ENCODE data around the gene TMEM123.
"Not testable (repeated sequence)": the region's sequence is repeated elsewhere in the genome, so short reads cannot be mapped to it uniquely, and the experiment has no call there.

TMEM123 gene

GRCh38 chr11:102396708-102397563 lies 55.6 kb downstream of the TMEM123 start:
- DNase-seq (ENCODE audit: low read depth in 2 of 3, low spot score in 2 of 3): no peak

GRCh38 chr11:102395720-102396393 lies 56.7 kb downstream of the TMEM123 start:
- no peak for DNase-seq (ENCODE audit: low read depth in 2 of 3, low spot score in 2 of 3)

- DNase-seq (ENCODE audit: low read depth in 2 of 3, low spot score in 2 of 3): no peak
These were observed 59.3 kb downstream of the TMEM123 start for GRCh38 chr11:102393272-102393730.

GRCh38 chr11:102391549-102392237 lies 60.9 kb downstream of the TMEM123 start:
- no peak for DNase-seq (ENCODE audit: low read depth in 2 of 3, low spot score in 2 of 3)

GRCh38 chr11:102390667-102391465 lies 61.7 kb downstream of the TMEM123 start:
- peak in 1 of 3 experiments; percentile 26 for DNase-seq (ENCODE audit: low read depth in 2 of 3, low spot score in 2 of 3)

GRCh38 chr11:102389253-102389652 lies 63.3 kb downstream of the TMEM123 start:
- DNase-seq (ENCODE audit: low read depth in 2 of 3, low spot score in 2 of 3): no peak

- no peak for DNase-seq (ENCODE audit: low read depth in 2 of 3, low spot score in 2 of 3)
These were observed 65.4 kb downstream of the TMEM123 start for GRCh38 chr11:102387043-102387781.

GRCh38 chr11:102386136-102386734 lies 66.3 kb downstream of the TMEM123 start:
- DNase-seq (ENCODE audit: low read depth in 2 of 3, low spot score in 2 of 3): no peak

- DNase-seq (ENCODE audit: low read depth in 2 of 3, low spot score in 2 of 3): no peak
These were observed 67.2 kb downstream of the TMEM123 start for GRCh38 chr11:102385085-102386007.

- no peak for DNase-seq (ENCODE audit: low read depth in 2 of 3, low spot score in 2 of 3)
These were observed 68.0 kb downstream of the TMEM123 start for GRCh38 chr11:102384419-102385079.

GRCh38 chr11:102383839-102384238 lies 68.7 kb downstream of the TMEM123 start:
- no peak for DNase-seq (ENCODE audit: low read depth in 2 of 3, low spot score in 2 of 3)

GRCh38 chr11:102382384-102382783 lies 70.2 kb downstream of the TMEM123 start:
- DNase-seq (ENCODE audit: low read depth in 2 of 3, low spot score in 2 of 3): no peak

GRCh38 chr11:102378818-102379217 lies 73.7 kb downstream of the TMEM123 start:
- DNase-seq (ENCODE audit: low read depth in 2 of 3, low spot score in 2 of 3): no peak

- DNase-seq (ENCODE audit: low read depth in 2 of 3, low spot score in 2 of 3): no peak
These were observed 74.7 kb downstream of the TMEM123 start for GRCh38 chr11:102377891-102378290.

GRCh38 chr11:102375720-102376399 lies 76.7 kb downstream of the TMEM123 start:
- no peak for DNase-seq (ENCODE audit: low read depth in 2 of 3, low spot score in 2 of 3)

GRCh38 chr11:102374633-102375424 lies 77.7 kb downstream of the TMEM123 start:
- DNase-seq (ENCODE audit: low read depth in 2 of 3, low spot score in 2 of 3): not testable (repeated sequence)

- no peak for DNase-seq (ENCODE audit: low read depth in 2 of 3, low spot score in 2 of 3)
These were observed 84.1 kb downstream of the TMEM123 start for GRCh38 chr11:102368472-102368871.

All from activated CD8-positive, alpha-beta memory T cell treated with anti-CD3 and anti-CD28 coated beads for 48 hours (primary cell).